GM19395 (cell line): ENCODE data around the gene PEX11B.

Experiments used
- ATAC-seq: cut with Tn5 transposase; IDR thresholded peaks from one replicate; pipeline ENCODE4 v1.9.1; 2021; ENCODE audit warnings: mild to moderate bottlenecking, moderate library complexity; ENCODE audit not compliant: unreplicated experiment

The PEX11B gene, protein sequence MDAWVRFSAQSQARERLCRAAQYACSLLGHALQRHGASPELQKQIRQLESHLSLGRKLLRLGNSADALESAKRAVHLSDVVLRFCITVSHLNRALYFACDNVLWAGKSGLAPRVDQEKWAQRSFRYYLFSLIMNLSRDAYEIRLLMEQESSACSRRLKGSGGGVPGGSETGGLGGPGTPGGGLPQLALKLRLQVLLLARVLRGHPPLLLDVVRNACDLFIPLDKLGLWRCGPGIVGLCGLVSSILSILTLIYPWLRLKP

DNA sequence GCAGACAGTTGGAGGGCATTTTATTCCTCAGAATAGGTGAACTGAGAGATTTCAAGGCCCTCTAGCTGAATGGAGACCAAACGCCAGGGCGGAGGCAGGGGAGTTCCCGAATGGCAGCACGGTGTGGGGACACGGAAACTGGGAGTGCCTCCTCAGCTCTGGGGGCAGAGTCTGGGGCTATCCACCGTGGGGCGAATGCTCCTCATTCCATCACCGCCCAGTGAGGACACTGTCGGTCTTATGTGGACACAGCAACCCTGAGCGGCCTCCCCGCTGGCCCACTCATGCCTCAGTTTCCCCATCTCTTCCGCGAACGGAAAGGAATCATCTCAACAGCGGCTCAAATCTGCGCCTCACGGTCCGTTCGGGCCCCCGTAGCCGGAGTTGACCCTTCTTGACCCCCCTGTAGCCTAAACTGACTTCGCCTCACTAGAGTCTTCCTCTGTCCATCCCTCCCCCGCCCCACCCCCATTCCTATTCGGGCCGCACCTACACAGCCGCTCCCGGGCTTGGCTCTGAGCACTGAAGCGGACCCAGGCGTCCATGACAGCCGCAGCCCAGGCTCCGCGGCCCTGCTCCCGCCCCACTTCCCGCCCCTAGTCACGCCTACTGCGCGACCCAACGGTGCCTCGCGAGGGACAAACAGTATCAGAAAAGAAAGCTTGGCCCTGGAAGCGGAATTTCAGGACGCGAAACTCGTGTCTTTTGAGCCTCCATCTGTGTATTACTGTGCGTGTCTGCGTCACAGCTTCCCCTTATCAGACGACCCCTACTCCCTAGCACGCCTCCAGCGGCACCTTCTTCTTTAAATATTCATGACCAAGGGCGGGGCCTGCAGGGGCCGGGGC, at the start of gene PEX11B:
PEX11B (minus strand) TSS at position 574 of the 848 bp plus-strand sequence; CDS start at position 545, 29 bp downstream.
- peak; percentile 72 for ATAC-seq

DNA sequence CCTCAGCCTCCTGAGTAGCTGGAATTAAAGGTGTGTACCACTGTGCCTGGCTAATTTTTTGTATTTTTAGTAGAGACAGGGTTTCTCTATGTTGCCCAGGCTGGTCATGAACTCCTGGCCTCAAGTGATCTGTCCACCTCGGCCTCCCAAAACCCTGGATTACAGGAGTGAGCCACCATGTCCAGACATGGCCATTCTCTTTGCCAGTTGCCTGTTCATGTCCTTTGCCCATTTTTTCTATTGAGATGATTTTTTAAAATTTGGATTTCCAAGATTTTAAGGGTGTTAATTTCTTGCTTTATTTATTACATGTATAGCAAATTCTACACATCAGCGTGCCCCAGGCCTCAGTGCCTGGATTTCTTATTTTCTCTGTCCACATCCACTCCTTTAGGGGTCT, 48.8 kb upstream of the PEX11B start:
- no peak for ATAC-seq

DNA sequence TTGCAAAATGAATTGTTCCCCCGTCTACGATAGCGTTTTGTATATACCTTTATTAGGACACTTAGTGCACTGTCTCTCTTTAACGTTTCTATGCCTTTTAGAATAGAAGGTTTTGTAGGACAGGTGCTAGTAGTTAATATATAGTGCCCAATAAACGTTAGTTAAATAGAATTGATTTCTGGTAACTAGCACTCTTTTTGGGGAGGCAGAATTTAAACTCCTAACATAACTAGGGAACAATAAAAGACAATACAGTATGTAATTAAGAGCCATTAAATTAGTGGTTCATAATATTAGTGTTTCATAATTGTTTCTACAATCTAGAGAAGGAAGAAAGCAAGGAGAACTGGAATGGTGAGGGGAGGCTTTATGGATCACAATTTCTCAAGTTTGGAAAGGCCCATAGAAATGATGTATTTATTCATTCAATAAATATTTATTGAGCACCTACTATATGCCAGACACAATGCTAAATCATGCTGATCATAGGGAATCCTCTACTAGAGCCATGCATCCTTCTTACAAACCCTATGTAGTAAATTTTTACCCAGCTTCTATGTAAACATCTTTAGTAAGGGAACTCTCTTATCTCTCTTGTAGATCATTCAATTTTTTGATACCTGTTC, 46.7 kb upstream of the PEX11B start:
- no peak for ATAC-seq

DNA sequence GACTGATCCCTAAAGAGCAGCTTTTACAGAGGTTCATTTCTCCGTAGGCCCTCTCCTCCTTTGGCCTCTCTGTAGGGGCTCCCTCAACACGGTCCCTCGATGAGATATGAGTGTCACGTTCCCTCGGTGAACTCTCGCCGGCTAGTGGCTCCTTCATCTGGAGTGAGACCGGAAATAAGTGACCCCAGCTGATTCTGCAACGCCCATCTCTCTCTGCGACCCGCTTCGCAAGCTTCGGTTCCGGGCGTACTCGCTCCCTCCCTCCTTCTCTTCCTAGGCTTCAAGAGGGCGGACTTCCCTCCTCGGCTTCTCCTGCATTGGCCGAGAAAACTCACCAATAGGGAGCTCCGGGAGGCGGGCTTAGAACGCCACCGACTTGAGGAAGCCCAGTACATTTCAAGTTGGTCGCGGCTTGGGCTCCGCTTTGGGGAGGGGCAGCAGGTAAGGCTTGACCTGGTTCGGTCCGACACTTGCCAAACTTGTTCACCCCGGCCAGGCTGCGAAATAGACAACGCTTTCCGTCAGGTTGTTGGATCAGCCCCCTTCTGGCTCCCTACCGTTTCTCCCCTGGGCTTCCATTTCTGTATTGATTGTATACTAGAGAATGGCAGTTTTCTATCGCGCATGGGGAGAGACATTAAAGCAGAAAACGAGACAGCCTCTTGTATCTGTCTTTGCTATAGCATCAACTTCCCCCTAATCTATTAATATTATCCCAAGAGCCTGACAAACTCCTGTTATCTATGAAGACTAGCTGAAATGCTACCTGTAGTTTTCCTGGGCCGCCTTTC, 46.0 kb upstream of the PEX11B start, which contains the start of the genes ANKRD34A and POLR3GL:
ANKRD34A (minus strand) TSS at position 248 of the 791 bp plus-strand sequence. CDS start 2,816 bp downstream, outside the sequence.
POLR3GL (plus strand) TSS at position 363 of the 791 bp plus-strand sequence. CDS start 10,176 bp downstream, outside the sequence.
- peak; percentile 92 for ATAC-seq

DNA sequence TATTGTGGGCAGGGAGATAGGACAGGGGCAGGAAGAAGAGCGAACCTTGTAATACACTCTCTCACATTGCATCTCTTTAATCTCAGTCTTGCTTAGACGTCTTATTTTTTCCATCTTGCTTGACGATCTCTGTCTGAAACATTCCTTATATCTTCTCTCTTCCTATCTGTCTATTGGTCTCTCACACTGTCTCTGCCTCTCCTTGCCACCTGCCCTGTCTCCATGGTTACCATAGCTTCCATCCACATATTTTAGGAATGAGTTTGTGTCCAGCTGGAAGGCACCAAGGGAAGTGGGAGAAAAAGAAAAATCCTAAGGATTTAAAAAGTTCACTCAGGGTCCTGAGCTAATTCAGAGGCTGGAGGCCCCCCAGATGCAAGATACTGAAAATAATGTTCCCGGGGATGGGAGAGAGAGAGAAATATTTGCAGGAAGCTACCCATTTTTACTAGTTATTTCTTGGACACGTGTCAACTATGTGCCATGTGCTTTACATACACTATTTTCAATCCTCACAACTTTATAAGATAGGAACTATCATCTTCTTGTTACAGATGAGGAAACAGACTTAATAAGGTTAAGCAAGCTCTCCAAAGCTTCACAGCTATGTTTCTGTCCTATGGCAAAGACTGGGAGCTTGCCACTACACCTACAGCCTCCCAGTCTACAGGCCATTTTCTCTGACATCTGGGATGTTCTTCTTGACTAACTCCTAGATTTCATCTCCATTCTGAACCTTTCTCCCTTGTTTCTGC, 44.9 kb upstream of the PEX11B start:
- no peak for ATAC-seq

DNA sequence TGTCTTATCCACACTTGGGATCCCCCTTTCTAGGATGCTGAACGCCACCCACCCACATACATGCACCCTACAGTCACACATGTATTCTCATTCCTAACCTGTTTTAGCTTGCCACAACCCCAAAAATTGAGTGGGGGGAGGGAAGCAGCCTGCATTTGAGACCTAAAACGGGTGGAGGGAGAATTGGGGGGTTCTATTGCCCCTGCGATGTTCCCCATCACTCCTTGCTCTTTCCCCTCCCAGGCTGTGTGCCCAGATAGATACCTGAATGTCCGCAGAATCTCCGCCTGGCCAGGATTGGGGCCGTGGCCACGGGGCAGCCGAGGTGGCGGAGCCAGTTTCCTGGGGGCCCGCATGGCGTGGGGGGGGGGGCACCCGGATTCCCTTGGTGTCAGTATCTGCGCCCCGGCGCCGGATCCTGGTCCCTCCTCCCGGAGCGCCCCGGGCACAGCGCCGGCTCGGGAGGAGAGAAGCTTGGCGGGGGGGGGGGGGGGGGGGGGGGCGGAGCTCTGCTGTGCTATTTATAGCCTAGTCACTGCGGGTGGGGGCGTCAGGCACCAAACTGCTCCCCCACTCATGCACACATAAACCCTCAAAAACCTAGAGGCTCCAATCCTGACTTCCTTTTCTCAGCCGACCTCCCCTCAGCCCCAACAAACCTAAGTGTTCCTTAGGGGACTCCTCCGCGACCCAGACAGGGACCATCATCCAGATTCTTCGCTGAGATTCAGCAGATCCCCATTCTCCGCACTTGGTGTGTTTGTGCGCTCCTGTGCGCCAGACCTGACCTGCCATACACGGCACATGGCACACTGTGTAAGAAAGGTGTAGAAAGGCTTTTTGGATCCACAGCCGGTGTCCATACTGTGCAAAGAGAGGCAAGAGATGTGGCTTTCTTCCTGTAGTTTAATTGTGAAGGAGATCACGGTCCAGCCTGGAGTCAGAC, 43.9 kb upstream of the PEX11B start:
- no peak for ATAC-seq

DNA sequence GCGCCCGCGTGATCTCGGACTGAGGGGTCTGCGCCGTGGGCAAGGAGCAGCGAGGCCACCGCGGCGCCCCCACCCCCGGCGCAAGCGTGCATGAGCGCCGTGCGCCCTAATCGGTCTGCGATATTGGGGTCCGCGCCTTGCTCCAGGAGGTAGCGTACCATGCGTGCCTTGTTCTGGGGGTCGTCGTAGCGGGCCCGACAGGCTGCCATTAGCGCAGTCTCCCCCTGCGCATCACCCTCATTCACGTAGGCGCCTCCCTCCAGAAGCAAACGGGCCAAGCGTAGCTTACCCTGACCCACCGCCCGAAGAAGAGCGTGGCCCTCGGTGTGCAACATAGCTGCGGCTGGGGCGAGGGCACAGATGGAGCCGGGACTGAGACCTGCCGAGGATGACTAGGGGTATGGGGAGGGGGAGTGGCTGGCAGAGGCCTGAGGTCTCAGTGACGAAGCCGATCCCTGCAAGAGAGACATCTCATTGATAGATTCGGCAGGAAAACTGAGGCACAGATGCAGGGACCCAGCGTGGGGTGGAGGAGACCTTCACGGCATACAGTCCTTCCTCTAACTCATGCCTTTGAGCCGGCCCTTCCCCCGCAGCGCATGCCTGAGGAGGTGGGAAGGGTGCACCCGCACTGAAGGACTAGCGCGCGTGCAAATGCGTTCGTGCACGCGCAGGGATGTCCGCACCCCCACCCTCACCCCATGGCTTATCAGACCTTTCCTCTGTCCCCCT, 43.1 kb upstream of the PEX11B start:
- ATAC-seq: no peak

DNA sequence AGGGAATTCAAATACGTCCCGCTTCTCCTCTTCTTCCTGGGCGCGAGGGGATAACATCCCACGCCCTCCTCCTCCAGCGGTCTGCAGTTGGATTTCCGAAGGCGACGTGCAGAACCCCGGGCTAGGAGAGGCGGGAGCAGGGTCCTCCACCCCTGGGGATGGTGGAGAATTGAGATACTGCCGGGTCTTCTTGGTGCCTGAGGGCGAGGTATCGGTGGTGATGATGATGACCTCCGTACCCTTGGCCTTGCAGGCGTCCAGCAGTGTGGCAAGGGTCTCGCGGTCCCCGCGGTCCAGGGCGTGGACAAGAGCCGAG, 42.5 kb upstream of the PEX11B start:
- ATAC-seq: no peak

DNA sequence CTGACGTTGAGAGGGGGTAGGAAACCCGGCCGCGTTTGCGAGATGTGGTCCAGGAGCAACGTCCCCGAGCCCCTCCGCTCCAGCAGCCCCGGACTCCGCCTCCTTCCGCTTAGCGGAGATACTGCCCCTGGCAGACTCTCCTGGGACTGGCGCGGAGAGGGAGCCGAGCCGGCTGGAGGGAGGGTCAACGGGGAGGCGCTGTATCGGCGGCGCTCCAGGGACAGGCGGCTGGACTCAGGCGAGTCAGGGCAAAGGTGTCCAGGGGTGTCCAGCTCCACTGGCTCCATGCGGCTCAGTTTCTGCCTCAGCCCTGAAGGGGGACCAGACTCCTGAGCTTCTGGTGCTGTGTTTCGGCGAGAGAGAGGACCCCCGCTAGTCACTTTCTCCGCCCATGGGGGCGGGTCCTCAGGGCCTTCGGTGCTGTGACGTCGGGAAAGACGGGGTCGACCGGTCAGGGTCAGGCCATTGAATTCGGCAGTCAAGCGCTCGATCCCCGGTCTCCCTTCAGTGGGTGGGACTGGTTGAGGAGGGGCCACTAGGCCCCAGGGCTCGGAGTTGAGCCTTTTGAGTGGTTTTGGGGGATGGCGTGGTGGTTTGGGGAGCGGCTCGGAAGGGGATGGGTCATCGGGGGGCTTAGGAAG, 42.1 kb upstream of the PEX11B start:
- no peak for ATAC-seq

DNA sequence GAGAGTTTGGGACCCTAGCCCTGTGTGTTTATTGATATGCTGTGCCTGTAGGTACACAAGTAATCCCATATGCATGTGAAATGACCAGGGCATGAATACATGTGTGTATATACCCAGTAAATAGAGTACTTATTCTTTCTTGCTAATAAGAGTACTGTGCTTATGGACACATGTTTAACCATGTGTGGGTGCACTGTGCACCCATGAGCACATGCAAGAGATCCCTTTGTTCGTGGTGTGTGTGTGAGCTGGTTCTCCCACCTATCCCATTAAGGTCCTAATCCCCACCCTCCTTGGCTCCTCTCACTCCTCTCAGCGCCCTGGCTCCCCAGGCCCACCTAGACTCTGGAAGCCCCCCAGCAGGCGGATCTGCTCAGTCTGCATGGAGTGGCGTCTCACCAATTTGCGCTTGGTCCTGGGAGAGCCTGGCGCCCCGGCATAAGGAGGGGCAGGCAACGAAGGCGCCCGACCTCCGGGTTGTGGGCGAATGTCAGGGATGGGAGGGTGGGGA, 41.5 kb upstream of the PEX11B start:
- ATAC-seq: no peak

DNA sequence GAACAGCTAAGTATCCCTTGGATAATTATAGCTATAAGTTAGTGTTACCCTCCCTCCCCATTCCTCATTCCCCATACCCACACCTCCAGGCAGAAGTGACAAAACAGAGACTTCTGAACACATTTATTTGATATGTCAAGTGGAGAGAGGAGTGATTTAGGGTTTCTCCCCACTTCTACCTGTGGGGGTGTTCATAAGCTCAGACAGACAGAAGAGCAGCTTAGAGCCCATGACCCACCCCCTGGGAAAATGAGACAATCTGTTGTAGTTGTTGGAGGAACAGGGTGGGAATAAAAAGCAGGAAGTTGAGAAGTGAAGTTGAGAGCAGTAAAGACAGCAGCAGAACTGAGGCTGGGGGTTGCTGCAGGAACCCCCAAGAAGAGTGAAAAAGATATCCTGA, 40.8 kb upstream of the PEX11B start:
- no peak for ATAC-seq

DNA sequence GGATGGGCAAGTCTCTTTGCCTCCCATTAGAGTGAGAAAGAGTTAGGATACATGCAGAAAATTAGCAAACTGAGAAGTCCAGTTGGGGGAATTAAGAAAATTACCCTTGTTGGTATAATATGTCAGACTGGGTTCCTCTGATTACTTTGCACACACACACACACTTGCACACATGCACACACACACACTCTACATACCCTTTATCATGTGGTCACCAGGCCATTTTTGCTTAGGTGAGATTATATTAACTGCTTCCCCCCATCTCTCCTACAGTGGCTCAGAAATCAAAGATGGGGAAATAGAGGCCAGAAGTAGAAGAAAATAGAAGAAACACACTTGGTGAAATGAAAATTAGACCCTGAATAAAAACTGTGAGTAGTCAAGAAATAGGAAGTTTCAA, 40.2 kb upstream of the PEX11B start:
- ATAC-seq: no peak

DNA sequence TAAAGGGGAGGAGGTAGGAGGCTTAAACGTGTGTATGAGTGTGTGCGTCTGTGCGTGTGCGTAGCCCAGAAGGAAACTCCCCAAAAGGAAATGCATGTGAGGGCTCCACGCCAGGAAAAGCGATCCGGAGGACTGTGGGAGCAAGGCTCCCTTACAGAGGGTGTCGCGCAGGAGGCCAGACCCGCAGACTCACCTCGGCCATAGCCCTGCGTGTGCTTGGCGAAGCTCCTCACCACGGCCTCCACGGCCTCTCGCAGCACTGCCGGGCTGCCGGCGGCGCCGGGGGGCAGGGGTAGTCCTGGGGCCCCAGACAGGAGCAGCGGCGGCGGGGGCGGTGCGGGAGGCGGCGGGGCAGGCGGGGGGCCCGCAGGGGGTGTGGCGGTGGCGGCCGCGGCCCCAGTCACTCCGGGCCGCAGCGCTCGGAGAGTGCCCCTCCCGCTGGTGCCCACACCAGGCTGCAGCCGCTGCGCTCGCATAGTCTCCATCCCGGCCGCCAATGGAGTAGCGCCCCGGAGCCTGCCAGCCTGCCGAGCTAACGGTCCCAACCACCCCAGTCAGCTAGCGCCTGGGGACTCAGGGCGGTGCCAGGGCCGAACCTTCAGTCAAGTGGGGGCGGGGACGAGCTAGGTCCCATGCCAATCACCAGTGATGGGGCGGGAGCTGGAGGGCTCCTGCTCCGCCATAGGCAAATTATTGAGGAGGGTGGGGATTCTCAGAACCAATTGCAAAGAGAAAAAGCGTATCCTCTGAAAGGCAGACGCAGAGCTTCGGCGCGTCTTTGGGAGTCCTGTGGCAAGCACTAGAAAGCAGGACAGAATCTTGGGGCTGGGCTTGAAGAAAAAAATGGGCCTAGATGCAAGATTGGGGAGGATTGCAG, 39.2 kb upstream of the PEX11B start, which contains the start of gene LIX1L:
LIX1L (minus strand) TSS at position 575 of the 877 bp plus-strand sequence; CDS start at position 485, 90 bp downstream.
- ATAC-seq: peak; percentile 87

DNA sequence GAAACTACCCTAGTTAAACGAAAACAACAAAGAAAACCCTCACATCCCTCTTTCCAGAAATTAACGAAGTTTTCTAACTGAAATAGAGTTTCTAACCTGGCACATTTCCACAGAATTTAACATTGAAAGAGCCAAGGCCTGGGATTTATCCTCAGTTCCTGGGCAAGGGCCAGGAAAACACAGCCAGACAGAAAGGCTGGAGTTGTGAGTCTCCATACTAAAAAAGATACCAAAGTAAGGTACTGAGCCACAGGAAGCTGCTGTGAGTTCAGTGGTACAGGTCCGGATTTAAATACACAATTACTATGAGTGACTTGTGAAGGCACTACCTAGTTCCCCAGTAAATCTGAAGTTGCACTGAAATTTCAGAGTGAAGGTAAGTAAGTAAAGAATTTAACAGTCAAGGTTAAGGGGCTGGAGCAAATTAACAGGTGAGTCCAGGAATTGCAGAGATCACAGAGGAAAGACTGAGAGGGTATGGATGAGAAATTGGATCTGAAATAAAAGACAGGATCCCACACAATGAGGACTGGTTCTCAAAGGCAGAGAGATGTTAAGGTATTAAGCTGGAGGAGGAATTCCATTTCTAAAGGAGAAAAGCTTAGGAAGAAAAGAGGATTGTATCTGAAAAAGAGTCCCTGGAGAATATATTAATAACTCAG, 38.4 kb upstream of the PEX11B start:
- ATAC-seq: no peak

DNA sequence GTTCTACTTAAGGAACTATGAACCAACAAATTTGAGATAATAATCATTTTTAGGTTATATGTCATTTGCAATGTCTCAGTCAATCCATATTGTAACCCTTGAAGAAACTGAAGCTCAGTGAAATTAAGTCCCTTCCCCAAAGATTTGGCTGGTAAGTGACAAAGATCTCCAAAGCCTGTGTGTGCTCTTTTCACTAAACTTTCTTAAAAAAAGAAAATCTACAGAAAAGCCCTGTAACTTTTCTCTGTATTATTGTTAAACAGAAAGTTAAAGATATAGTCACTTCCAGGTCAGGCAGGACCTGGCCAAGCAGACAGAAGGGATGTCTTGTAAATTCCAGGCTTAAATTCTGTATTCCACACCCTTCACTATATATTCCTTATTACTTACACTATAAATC, 37.8 kb upstream of the PEX11B start:
- no peak for ATAC-seq

DNA sequence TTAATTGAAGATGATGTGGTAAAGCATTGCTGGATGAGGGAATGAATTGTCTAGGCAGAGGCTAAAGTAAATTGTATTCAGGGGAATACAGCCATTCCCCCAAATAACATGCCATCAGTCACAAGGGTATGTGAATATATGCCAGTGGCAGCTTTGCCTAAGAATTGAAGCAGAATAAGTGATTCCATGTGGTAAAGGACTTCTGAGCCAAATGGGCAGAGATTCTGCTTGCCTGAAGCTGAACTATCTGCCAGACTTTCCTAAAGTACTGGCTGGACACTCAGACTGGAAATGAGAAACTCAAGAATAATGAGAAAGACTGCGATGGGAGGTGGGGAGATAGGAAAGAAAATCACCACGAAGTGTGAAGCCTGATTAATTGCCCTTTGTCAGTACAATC, 36.9 kb upstream of the PEX11B start:
- no peak for ATAC-seq
